ENCODE measurements around the gene KLK15. TPM values are rescaled to one million over a fixed set of nuclear protein-coding genes. Genes with fewer than 3 reads are reported as not detected.

KLK15 gene
- total and polyA plus RNA-seq, 2 of the 13 experiments (the other 11 are each of a cell fraction or from before 2014, with no cell fraction given), result not detected

GRCh38 chr19:50804420-50805272 is 28.7 kb downstream of the KLK15 start (continued):
- TF ChIP-seq HINFP (CRISPR knock-in tag; IDR thresholded peaks at IDR 0.05; ENCODE audit: low read depth) (no peak; the same call in none of the 2 replicates), RFX5 (IDR thresholded peaks at IDR 0.05; ENCODE audit: low read depth, low read length) (0 out of 2 replicates have a peak, but pooled peaks have one; percentile 15), MXD1 (CRISPR knock-in tag; IDR thresholded peaks at IDR 0.05) (peak; percentile 64), XBP1 (CRISPR knock-in tag; IDR thresholded peaks at IDR 0.05) (no peak), ESRRA (CRISPR knock-in tag; IDR thresholded peaks at IDR 0.05; ENCODE audit: low read depth) (no peak), HNRNPL (IDR thresholded peaks at IDR 0.05; ENCODE audit: low read depth, low read length) (no peak), DR1 (CRISPR knock-in tag; IDR thresholded peaks at IDR 0.05) (peak; percentile 89), ZNF747 (CRISPR knock-in tag; IDR thresholded peaks at IDR 0.05; ENCODE audit: borderline replicate concordance) (peak; percentile 33), TBX3 (IDR thresholded peaks at IDR 0.05; ENCODE audit: borderline replicate concordance) (0 out of 2 replicates have a peak, but pooled peaks have one; percentile 47), ZNF18 (CRISPR knock-in tag; IDR thresholded peaks at IDR 0.05; ENCODE audit: insufficient replicate concordance) (peak; percentile 82), ZNF501 (CRISPR knock-in tag; IDR thresholded peaks at IDR 0.05) (peak; percentile 96), POLR2A (IDR thresholded peaks at IDR 0.05; ENCODE audit: insufficient read depth in 1 of 2, low read depth in 2 of 2, low read length in 2 of 2) (peak; percentile 87 to 99), KDM5A (IDR thresholded peaks at IDR 0.05; ENCODE audit: borderline replicate concordance, low read length) (peak; percentile 86), PBX2 (CRISPR knock-in tag; IDR thresholded peaks at IDR 0.05) (peak; percentile 92), SRSF1 (optimal IDR thresholded peaks at IDR 0.05; ENCODE audit: low read depth, low read length) (peak; percentile 60), RNF2 (conservative IDR thresholded peaks at IDR 0.05; ENCODE audit: low read depth) (peak; percentile 81), KMT2B (CRISPR knock-in tag; IDR thresholded peaks at IDR 0.05) (peak; percentile 55; the same call in 1 of the 2 replicates), MXD4 (CRISPR knock-in tag; IDR thresholded peaks at IDR 0.05) (peak; percentile 52; the same call in 1 of the 2 replicates), HCFC1 (IDR thresholded peaks at IDR 0.05; ENCODE audit: low read depth, low read length) (0 out of 2 replicates have a peak, but pooled peaks have one; percentile 30), ZBTB34 (CRISPR knock-in tag; IDR thresholded peaks at IDR 0.05) (no peak), PHF20 (CRISPR knock-in tag; IDR thresholded peaks at IDR 0.05) (peak; percentile 78), ZMYM3 (CRISPR knock-in tag; IDR thresholded peaks at IDR 0.05) (no peak)
